ENCODE results near the gene HAUS8.

HAUS8 gene, protein sequence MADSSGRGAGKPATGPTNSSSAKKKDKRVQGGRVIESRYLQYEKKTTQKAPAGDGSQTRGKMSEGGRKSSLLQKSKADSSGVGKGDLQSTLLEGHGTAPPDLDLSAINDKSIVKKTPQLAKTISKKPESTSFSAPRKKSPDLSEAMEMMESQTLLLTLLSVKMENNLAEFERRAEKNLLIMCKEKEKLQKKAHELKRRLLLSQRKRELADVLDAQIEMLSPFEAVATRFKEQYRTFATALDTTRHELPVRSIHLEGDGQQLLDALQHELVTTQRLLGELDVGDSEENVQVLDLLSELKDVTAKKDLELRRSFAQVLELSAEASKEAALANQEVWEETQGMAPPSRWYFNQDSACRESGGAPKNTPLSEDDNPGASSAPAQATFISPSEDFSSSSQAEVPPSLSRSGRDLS

DNA sequence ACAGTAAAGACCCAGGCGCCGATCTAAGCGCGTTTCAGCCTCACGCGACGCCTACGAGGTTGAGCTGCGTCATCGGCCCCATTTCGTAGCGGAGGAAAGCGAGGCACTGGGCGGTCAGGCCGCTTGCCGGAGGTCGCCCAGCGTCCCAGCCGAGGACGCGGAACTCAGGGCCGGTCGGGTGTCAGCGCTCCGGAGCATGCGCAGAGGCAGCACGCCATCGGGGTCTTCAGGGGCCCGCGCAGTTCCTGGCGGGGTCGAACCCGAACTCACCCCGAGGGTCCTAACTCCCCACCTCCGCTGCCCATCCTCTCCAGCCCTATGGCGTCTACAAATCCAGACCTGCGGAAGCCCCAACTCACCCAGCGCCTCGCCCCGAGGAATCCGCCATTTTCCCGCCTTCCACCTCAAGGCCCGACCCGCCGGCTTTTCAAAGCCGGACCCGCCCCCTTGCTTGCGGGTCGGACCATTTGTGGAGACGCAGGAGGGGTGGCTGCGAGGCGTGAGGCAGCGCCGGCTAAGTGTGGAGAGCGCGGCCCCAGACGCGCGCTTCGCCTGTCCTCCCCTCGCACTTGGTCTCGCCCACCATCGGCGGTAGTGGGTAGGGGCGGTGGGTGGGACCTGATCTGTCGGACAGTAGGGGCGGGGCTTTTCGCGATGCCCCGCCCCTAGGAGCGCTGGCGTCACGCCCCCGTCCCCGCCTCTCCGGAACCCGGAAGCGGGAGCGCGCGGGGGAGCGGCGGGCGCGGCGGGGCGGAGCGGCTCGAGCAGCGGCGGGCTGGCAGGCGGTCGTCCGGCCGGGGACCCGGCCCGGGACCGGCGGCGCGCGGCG is at the start of gene HAUS8, which contains the start of gene MYO9B:
HAUS8 (minus strand) TSS at position 418 of the 829 bp plus-strand sequence; CDS start at position 388, 30 bp downstream.
MYO9B (plus strand) TSS at position 743 of the 829 bp plus-strand sequence. CDS start 25,941 bp downstream, outside the sequence.
- H3K27ac ChIP-seq = peak within 1 kb of the TSS; percentile 85
- no peak for TF ChIP-seq ZFX (IDR thresholded peaks at IDR 0.05)
- no peak for TF ChIP-seq CTCF (conservative IDR thresholded peaks at IDR 0.05)

- no peak for TF ChIP-seq CTCF (conservative IDR thresholded peaks at IDR 0.05)
- no peak for TF ChIP-seq ZFX (IDR thresholded peaks at IDR 0.05)
- H3K27ac ChIP-seq = no peak overlapping the region
Observed at GRCh38 chr19:17124025-17124424, 48.8 kb upstream of the HAUS8 start.

- H3K27ac ChIP-seq = no peak overlapping the region
- TF ChIP-seq ZFX (IDR thresholded peaks at IDR 0.05) (no peak), CTCF (conservative IDR thresholded peaks at IDR 0.05) (no peak)
Observed at GRCh38 chr19:17123041-17123440, 47.8 kb upstream of the HAUS8 start.

DNA sequence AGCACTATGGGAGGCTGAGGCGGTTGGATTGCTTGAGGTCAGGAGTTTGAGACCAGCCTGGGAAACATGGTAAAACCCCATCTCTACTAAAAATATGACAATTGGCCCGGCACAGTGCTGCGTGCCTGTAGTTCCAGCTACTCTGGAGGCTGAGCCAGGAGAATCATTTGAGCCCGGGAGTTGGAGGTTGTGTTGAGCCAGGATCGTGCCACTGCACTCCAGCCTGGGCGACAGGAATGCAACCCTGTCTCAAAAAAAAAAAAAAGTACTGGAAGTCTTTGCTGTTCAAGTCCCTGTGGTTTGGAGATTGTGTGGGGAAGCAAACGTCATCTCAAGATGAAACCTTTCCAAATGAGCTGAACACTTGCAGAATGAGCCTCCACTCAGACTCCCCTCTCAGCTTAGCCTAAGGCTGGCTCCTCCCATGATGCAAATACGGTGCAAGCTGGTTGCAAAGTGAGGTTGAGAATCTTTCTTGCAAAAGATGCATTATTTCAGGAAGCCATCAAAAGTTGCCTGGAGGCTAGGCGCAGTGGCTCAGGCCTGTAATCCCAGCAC is 46.6 kb upstream of the HAUS8 start:
- TF ChIP-seq CTCF (conservative IDR thresholded peaks at IDR 0.05) = no peak
- no peak for TF ChIP-seq ZFX (IDR thresholded peaks at IDR 0.05)
- no peak overlapping the region for H3K27ac ChIP-seq

- no peak overlapping the region for H3K27ac ChIP-seq
- TF ChIP-seq CTCF (conservative IDR thresholded peaks at IDR 0.05) (no peak), ZFX (IDR thresholded peaks at IDR 0.05) (no peak)
Observed at GRCh38 chr19:17118957-17119356, 43.7 kb upstream of the HAUS8 start.

- no peak for TF ChIP-seq CTCF (conservative IDR thresholded peaks at IDR 0.05)
- no peak for TF ChIP-seq ZFX (IDR thresholded peaks at IDR 0.05)
- no peak overlapping the region for H3K27ac ChIP-seq
Observed at GRCh38 chr19:17116996-17117702, 41.9 kb upstream of the HAUS8 start.
